Prostate gland (tissue), 2 donors: ENCODE data around the gene EIF2B2. TPM values are rescaled to one million over a fixed set of nuclear protein-coding genes. Genes with fewer than 3 reads are reported as not detected.

ENCODE experiments used
- DNase-seq: peaks from one replicate; pipeline ENCODE4 v3.0.0-alpha.2; 2019; ENCODE audit warnings: low spot score
- H3K27ac ChIP-seq, 2 donors: fragments of 200-600 bp; sonication (generic); 2 replicates each; pipeline ENCODE4 v1.5.1; 2017 to 2019
- H3K27me3 ChIP-seq: fragments of 200-600 bp; sonication (generic); replicated peaks from 2 replicates; pipeline ENCODE4 v1.5.1; 2019; ENCODE audit not compliant: insufficient read depth
- H3K36me3 ChIP-seq, 2 donors: fragments of 200-600 bp; sonication (generic); 1 replicate in 1 of 2; 2 replicates in 1 of 2; pipeline versions ENCODE4 v1.5.1 to v1.8.1; 2017 to 2019
- H3K4me1 ChIP-seq: fragments of 200-600 bp; sonication (generic); replicated peaks from 2 replicates; pipeline ENCODE4 v1.5.1; 2019
- H3K4me3 ChIP-seq, 2 donors: fragments of 200-600 bp; sonication (generic); 2 replicates each; pipeline ENCODE4 v1.5.1; 2017 to 2019
- H3K9me3 ChIP-seq: fragments of 200-600 bp; sonication (generic); 2 replicates; pipeline ENCODE4 v1.5.1; 2017
- CTCF ChIP-seq, 4 experiments: fragments of 200-600 bp in 2 of 4; fragments of 450-650 bp in 2 of 4; sonication (generic) in 2 of 4; IDR thresholded peaks; 1 replicate in 3 of 4; 2 replicates in 1 of 4; pipeline ENCODE4 v1.5.1; 2016 to 2019; ENCODE audit warnings: antibody characterized with exemption in 4 of 4, mild to moderate bottlenecking in 2 of 4, moderate library complexity in 2 of 4
- POLR2A ChIP-seq: fragments of 450-650 bp; IDR thresholded peaks from one replicate; pipeline ENCODE4 v1.6.1; 2016; ENCODE audit warnings: antibody characterized with exemption, mild to moderate bottlenecking
- POLR2AphosphoS5 ChIP-seq: sonication (generic); formaldehyde crosslinking; IDR thresholded peaks from one replicate; pipeline ENCODE4 v1.6.1; 2017; ENCODE audit warnings: antibody characterized with exemption
- WGBS: methylation state at CpG from one replicate; pipeline ENCODE4 v1.1.5; 2018; 5-methylcytosine and 5-hydroxymethylcytosine counted together
- intact Hi-C: fragments of 100-400 bp; cut with DNase I; formaldehyde crosslinking; loops from one replicate; pipeline ENCODE4 v1.14.2; 2022
- total RNA-seq, 2 donors: library from RNA; depleted of rRNA; stranded (reverse); fragments of >200 nt; gene quantifications; one replicate each; pipeline ENCODE4 v1.1.0, GENCODE V29; 2016

EIF2B2 gene
- total RNA-seq, 2 donors from 2014 or later: 43.9 to 60.4 TPM

DNA sequence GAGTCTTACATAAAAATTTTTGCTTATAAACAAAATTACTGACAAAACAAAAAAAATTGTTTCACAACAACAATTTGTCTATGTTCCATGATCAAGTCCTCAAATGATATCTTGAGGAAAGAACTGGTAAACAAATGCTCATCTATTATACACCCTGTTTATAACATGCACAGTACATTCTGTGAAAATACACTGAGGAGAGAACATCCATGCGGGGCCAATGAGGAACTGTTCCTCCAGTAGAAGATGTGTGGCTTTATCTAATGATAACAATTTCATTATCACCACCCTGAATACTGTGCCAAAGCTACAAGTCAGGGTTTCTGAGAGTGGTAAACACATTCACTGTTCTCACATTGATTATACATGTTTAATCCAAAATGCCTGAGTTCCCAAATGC is 37.8 kb downstream of the EIF2B2 start:
- no peak overlapping the region for H3K27ac ChIP-seq
- WGBS: 41% methylated on average over 1 of the region's 1 CpG

GRCh38 chr14:75040959-75041358 is 38.2 kb downstream of the EIF2B2 start:
- H3K4me3 ChIP-seq: no peak overlapping the region
- H3K27me3 ChIP-seq: no peaks in the 10 kb centered on the region
- H3K36me3 ChIP-seq: no peaks in the 10 kb centered on the region
- TF ChIP-seq POLR2A: no peak
- TF ChIP-seq CTCF (IDR thresholded peaks at IDR 0.05): no peak
- TF ChIP-seq POLR2AphosphoS5: no peak
- WGBS: 97% methylated on average over 2 of the region's 2 CpGs
- H3K4me1 ChIP-seq: no peaks in the 10 kb centered on the region
- H3K9me3 ChIP-seq: no peaks in the 10 kb centered on the region
- intact Hi-C loops: no loop called here
- no peak for DNase-seq
- no peak overlapping the region for H3K27ac ChIP-seq

More for the DNA sequence above, 37.8 kb downstream of the EIF2B2 start:
- H3K4me3 ChIP-seq: no peak overlapping the region
- TF ChIP-seq POLR2AphosphoS5 (no peak), CTCF (IDR thresholded peaks at IDR 0.05) (no peak), POLR2A (no peak)
- intact Hi-C loops: no loop called here
- DNase-seq: no peak
- H3K4me1 ChIP-seq: no peaks in the 10 kb centered on the region
- H3K9me3 ChIP-seq: no peaks in the 10 kb centered on the region
- H3K27me3 ChIP-seq: no peaks in the 10 kb centered on the region
- no peaks in the 10 kb centered on the region for H3K36me3 ChIP-seq

DNA sequence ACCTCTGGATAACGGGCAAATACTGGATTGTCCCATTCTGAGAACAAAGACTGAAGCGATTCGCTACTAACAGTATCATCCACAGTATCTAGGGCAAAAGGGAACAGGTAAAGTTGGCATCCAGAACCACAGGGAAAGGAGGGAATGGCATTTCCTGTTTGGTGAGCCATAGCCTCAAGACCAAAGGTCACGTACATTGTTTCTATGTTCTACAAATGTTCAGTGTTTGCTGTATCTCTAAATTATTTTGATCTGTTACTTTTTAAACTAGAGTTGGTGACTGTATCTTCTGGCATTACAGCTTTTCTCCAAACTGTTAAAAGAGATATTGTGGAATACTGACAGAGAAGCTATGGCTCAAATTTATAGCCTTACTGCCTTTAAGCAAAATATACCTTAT is 38.9 kb downstream of the EIF2B2 start:
- Histone ChIP-seq H3K9me3 (no peaks in the 10 kb centered on the region), H3K4me3 (no peak overlapping the region), H3K4me1 (no peaks in the 10 kb centered on the region), H3K27ac (no peak overlapping the region), H3K27me3 (no peaks in the 10 kb centered on the region), H3K36me3 (no peaks in the 10 kb centered on the region)
- TF ChIP-seq POLR2AphosphoS5 (no peak), POLR2A (no peak), CTCF (IDR thresholded peaks at IDR 0.05) (no peak)
- no peak for DNase-seq
- intact Hi-C loops: no loop called here
- 85% methylated on average over 4 of the region's 4 CpGs for WGBS

DNA sequence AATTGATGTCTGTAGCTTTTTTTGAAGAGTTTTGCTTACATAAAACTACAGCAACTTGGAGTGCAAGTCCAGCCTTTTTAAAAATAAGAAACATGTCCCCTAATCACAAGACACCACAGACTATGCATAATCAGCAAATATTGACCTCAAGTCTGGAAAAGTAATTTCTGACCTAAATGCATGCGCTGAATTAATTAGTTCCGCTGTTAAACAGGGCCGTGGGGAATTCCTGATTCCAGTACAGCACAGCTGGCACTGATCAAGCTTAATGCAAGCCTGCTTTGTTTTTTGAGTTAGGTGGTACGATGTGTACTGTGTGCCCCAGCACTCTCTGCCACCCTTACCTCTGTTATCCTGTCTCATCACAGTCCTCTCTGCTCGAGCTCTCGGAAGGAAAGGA is 39.3 kb downstream of the EIF2B2 start:
- Histone ChIP-seq H3K4me3 (no peak overlapping the region), H3K9me3 (no peaks in the 10 kb centered on the region), H3K36me3 (no peaks in the 10 kb centered on the region), H3K27ac (no peak overlapping the region), H3K4me1 (no peaks in the 10 kb centered on the region), H3K27me3 (no peaks in the 10 kb centered on the region)
- no peak for DNase-seq
- 49% methylated on average over 6 of the region's 6 CpGs for WGBS
- intact Hi-C loops: no loop called here
- TF ChIP-seq POLR2AphosphoS5: no peak
- no peak for TF ChIP-seq POLR2A
- no peak for TF ChIP-seq CTCF (IDR thresholded peaks at IDR 0.05)

GRCh38 chr14:75044322-75044721 is 41.6 kb downstream of the EIF2B2 start:
- no peaks in the 10 kb centered on the region for H3K9me3 ChIP-seq
- no peak for DNase-seq
- H3K4me1 ChIP-seq: peaks cover 3% of the 10 kb centered on the region
- intact Hi-C loops: no loop called here
- 29% methylated on average over 2 of the region's 2 CpGs for WGBS
- no peaks in the 10 kb centered on the region for H3K36me3 ChIP-seq
- no peak for TF ChIP-seq POLR2A
- no peak for TF ChIP-seq POLR2AphosphoS5
- TF ChIP-seq CTCF (IDR thresholded peaks at IDR 0.05): no peak
- no peak overlapping the region for H3K4me3 ChIP-seq
- no peaks in the 10 kb centered on the region for H3K27me3 ChIP-seq
- H3K27ac ChIP-seq: no peak overlapping the region
